ENCODE results near the gene STRA6.

The STRA6 gene

GRCh38 chr15:74131628-74132413 is 70.8 kb downstream of the STRA6 start:
- DNase-seq (ENCODE audit: low spot score): no peak

GRCh38 chr15:74130849-74131627 is 71.5 kb downstream of the STRA6 start:
- DNase-seq (ENCODE audit: low spot score): no peak

- DNase-seq (ENCODE audit: low spot score): no peak
Measured at GRCh38 chr15:74130155-74130848, 72.3 kb downstream of the STRA6 start, which contains the start of gene ISLR2. ISLR2 (plus strand) TSS chr15:74130586; CDS start chr15:74132755, 2,169 bp downstream.

GRCh38 chr15:74129586-74130154 is 72.9 kb downstream of the STRA6 start:
- DNase-seq (ENCODE audit: low spot score): no peak

Data from kidney capillary endothelial cell (primary cell).